Adrenal gland (tissue), 12 donors: ENCODE data around the gene ZMYND10. TPM values are rescaled to one million over a fixed set of nuclear protein-coding genes. Genes with fewer than 3 reads are reported as not detected.
A peak's percentile ranks its signal among the peaks of the same experiment; 100 is the strongest.

Experiments used
- DNase-seq, 7 donors: peaks; one replicate each; pipeline ENCODE4 v3.0.0-alpha.2; 2019 to 2020
- H3K27ac ChIP-seq, 5 donors: fragments of 200-600 bp; sonication (generic) in 4 of 5; 1 replicate in 3 of 5; 2 replicates in 2 of 5; pipeline versions ENCODE4 v1.5.1 to v1.8.0; 2016 to 2020; ENCODE audit warnings: mild to moderate bottlenecking in 1 of 5
- H3K27me3 ChIP-seq: fragments of 200-600 bp; 2 replicates; pipeline ENCODE4 v1.8.0; 2021
- H3K36me3 ChIP-seq, 2 donors: fragments of 200-600 bp; replicated peaks in 1 of 2; 1 replicate in 1 of 2; 2 replicates in 1 of 2; pipeline versions ENCODE4 v1.5.1 to v1.8.0; 2018 to 2022
- H3K4me1 ChIP-seq, 2 donors: fragments of 200-600 bp; replicated peaks in 1 of 2; 1 replicate in 1 of 2; 2 replicates in 1 of 2; pipeline versions ENCODE4 v1.5.1 to v1.8.0; 2018 to 2021
- H3K4me3 ChIP-seq, 4 donors: fragments of 200-600 bp; sonication (generic) in 3 of 4; one replicate each; pipeline ENCODE4 v1.5.1; 2016 to 2018
- H3K9me3 ChIP-seq, 3 donors: fragments of 200-600 bp; sonication (generic) in 1 of 3; replicated peaks in 1 of 3; 1 replicate in 2 of 3; 2 replicates in 1 of 3; pipeline versions ENCODE4 v1.5.1 to v1.8.0; 2016 to 2021
- CTCF ChIP-seq, 6 experiments: fragments of 450-650 bp in 4 of 6; fragments of 200-600 bp in 2 of 6; sonication (generic) in 1 of 6; IDR thresholded peaks; 1 replicate in 5 of 6; 2 replicates in 1 of 6; pipeline versions ENCODE4 v1.5.1 to v1.8.0; 2016 to 2021; ENCODE audit warnings: antibody characterized with exemption in 6 of 6, mild to moderate bottlenecking in 2 of 6, moderate library complexity in 1 of 6
- POLR2A ChIP-seq, 2 donors: fragments of 450-650 bp; IDR thresholded peaks; one replicate each; pipeline ENCODE4 v1.6.1; 2017; ENCODE audit warnings: antibody characterized with exemption in 2 of 2, mild to moderate bottlenecking in 2 of 2, moderate library complexity in 1 of 2
- WGBS, 4 donors: extraction: QIAGEN DNeasy Blood & Tissue Kit in 2 of 4; methylation state at CpG; one replicate each; pipeline versions ENCODE4 v1.1.5 to v1.1.7; 2013 to 2017; 5-methylcytosine and 5-hydroxymethylcytosine counted together
- intact Hi-C, 2 donors: fragments of 100-400 bp; cut with DNase I; formaldehyde crosslinking; loops; one replicate each; pipeline versions ENCODE4 v1.14.1 to v1.15.0; 2022 to 2023
- polyA plus RNA-seq, 3 donors: library from polyadenylated mRNA; stranded (reverse); fragments of 200-250 nt in 2 of 3; fragments of 350-450 nt in 1 of 3; fragmentation: Illumina TruSeq in 1 of 3; extraction: RNeasy Lipid Tissue Mini Kit (QIAGEN cat#74804) in 1 of 3; gene quantifications; one replicate each; pipeline ENCODE4 v1.2.3, GENCODE V29; 2013 to 2014
- total RNA-seq, 9 donors: library from RNA; depleted of rRNA in 4 of 9; stranded (reverse); fragments of >200 nt in 4 of 9; fragments of 120-200 nt in 1 of 9; fragmentation: NEBNext Ultra II Directional in 1 of 9; extraction: Animal tissue kit (Norgen Biotek cat#: 25700) in 1 of 9; gene quantifications; one replicate each; pipeline versions ENCODE4 v1.1.0 to v1.2.4, GENCODE V29; 2013 to 2023
- donor health status: healthy with polysubstance abuse.
- donor health status: Bipolar disorder and iron deficiency.
- donor health status: DM: yes; HTN: yes; CAD: no.
- donor health status: DM: no; HTN: no; CAD: no.
- donor health status: DM: no; HTN: no; CAD: no.
- donor health status: DM: yes; HTN: yes; CAD: no.

ZMYND10 gene
- total and polyA plus RNA-seq, 12 donors: 0.11 to 1.9 (median 0.51) TPM; not detected in 4

DNA sequence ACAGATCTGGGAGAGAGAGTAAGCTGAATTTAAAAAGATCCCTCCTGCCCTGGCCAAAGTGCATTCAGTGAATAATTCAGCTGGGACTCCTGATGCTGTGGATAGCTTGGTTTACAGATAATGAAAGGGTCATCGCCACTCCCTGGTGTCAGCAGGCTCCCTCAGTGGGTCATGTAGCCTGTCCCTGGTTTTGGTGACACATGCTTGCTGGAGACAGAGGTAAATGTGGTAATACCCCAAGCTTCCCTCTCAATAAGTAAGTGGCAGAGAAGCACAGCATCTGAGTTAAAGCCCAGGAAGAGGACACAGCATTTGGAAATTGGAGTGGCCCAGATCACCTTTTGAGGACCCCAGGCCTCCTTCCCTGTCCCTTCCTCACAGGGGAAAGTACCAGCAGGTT, 11.9 kb upstream of the ZMYND10 start:
- peaks cover 32 to 40% of the 10 kb centered on the region in 2 donors for H3K4me1 ChIP-seq
- peak overlapping the region in 3 of 5 donors; percentile 4 to 91 (median 86) for H3K27ac ChIP-seq
- WGBS, 4 donors: 36 to 75% (median 55%) methylated on average over 1 of the region's 1 CpG; no CpG with 5 or more reads in 1 of the 4 donors
- no peak for TF ChIP-seq CTCF (IDR thresholded peaks at IDR 0.05)
- TF ChIP-seq POLR2A (IDR thresholded peaks at IDR 0.05): peak in 1 of 2 donors; percentile 13
- peaks cover 0 to 29% of the 10 kb centered on the region in 2 donors for H3K36me3 ChIP-seq
- intact Hi-C loops: no loop called here
- H3K4me3 ChIP-seq: peak overlapping the region in 1 of 4 donors; percentile 75
- no peaks in the 10 kb centered on the region for H3K9me3 ChIP-seq
- DNase-seq: peak in 1 of 7 donors; percentile 44
- no peaks in the 10 kb centered on the region for H3K27me3 ChIP-seq

- Histone ChIP-seq H3K4me1 (peaks cover 36 to 46% of the 10 kb centered on the region in 2 donors), H3K4me3 (peak overlapping the region in 1 of 4 donors; percentile 75), H3K36me3 (peaks cover 0 to 29% of the 10 kb centered on the region in 2 donors), H3K27ac (peak overlapping the region in 2 of 5 donors; percentile 4 to 53), H3K9me3 (no peaks in the 10 kb centered on the region), H3K27me3 (no peaks in the 10 kb centered on the region)
- no peak for TF ChIP-seq POLR2A (IDR thresholded peaks at IDR 0.05)
- no peak for TF ChIP-seq CTCF (IDR thresholded peaks at IDR 0.05)
- DNase-seq: peak in 2 of 7 donors; percentile 41 to 46
- intact Hi-C loops: no loop called here
- WGBS, 4 donors: 45 to 63% (median 57%) methylated on average over 3 to 5 of the region's 5 CpGs
Measured at GRCh38 chr3:50356553-50356952, 11.0 kb upstream of the ZMYND10 start.

DNA sequence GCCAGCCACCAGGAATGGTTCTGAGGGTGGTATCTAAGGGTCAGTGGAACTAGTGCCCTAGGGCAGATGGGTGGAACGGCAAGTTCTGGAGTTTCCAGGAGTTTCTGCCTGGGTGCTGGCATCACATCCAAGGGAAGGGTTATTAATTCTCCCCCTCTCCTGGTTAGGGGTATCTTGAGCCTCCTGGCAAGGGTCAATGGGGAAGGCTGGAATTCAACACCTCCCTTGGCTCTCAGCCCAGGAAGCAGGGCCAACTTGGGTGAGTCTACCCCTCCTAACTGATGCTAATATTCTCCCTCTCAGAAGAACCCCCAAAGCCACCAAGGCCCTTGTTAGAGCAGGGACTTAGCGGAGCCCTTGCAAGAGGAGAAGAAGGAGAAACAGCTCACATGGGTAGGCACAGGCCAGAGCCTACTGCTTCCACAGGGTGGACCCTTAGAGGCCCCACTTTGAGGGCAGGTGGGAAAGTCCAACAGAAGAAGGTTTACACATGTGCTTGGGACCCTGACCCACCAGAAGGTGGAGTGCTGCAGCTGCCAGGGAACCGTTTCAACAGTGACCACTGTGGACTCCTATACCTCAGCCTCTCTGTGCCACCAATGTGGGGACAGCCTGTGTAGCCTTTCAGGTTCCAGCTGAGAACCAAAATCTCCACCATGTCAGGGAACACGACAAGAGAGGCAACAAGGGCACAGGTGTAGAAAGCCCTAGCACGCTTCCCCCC, 10.5 kb upstream of the ZMYND10 start:
- no peak for TF ChIP-seq POLR2A (IDR thresholded peaks at IDR 0.05)
- TF ChIP-seq CTCF (IDR thresholded peaks at IDR 0.05): no peak
- peak overlapping the region in 1 of 4 donors; percentile 75 for H3K4me3 ChIP-seq
- H3K9me3 ChIP-seq: no peaks in the 10 kb centered on the region
- peak overlapping the region in 1 of 5 donors; percentile 53 for H3K27ac ChIP-seq
- no peaks in the 10 kb centered on the region for H3K27me3 ChIP-seq
- WGBS, 4 donors: 50 to 66% (median 63%) methylated on average over 2 to 5 of the region's 5 CpGs
- DNase-seq: no peak
- peaks cover 0 to 29% of the 10 kb centered on the region in 2 donors for H3K36me3 ChIP-seq
- H3K4me1 ChIP-seq: peaks cover 41 to 51% of the 10 kb centered on the region in 2 donors
- intact Hi-C loops: no loop called here

- H3K27ac ChIP-seq: no peak overlapping the region
- H3K27me3 ChIP-seq: no peaks in the 10 kb centered on the region
- H3K9me3 ChIP-seq: no peaks in the 10 kb centered on the region
- DNase-seq: no peak
- 84 to 91% (median 88%) methylated on average over 3 to 7 of the region's 7 CpGs for WGBS, 4 donors
- intact Hi-C loops: no loop called here
- H3K36me3 ChIP-seq: peaks cover 0 to 29% of the 10 kb centered on the region in 2 donors
- TF ChIP-seq CTCF (IDR thresholded peaks at IDR 0.05): no peak
- no peak for TF ChIP-seq POLR2A (IDR thresholded peaks at IDR 0.05)
- H3K4me3 ChIP-seq: no peak overlapping the region
- H3K4me1 ChIP-seq: peaks cover 48 to 56% of the 10 kb centered on the region in 2 donors
Measured at GRCh38 chr3:50354850-50355249, 9.3 kb upstream of the ZMYND10 start.
